Loucy (cell line): ENCODE results near the gene HABP2.

Experiments
- H2AFZ ChIP-seq: fragments of 200-600 bp; sonication (generic); 2 replicates; pipeline ENCODE4 v1.6.0; 2016; ENCODE audit warnings: antibody characterized with exemption, mild to moderate bottlenecking, low read length, moderate library complexity
- H3F3A ChIP-seq: fragments of 200-600 bp; 2 replicates; pipeline ENCODE4 v1.6.0; 2016; ENCODE audit warnings: antibody characterized with exemption, low read depth, mild to moderate bottlenecking
- H3K27me3 ChIP-seq: fragments of 200-600 bp; sonication (generic); 2 replicates; pipeline ENCODE4 v1.6.1; 2014; ENCODE audit warnings: low read length, mild to moderate bottlenecking; ENCODE audit not compliant: insufficient read depth, poor library complexity, severe bottlenecking
- H3K36me3 ChIP-seq: fragments of 200-600 bp; sonication (generic); 2 replicates; pipeline ENCODE4 v1.6.1; 2016; ENCODE audit warnings: low read length; ENCODE audit not compliant: insufficient read depth
- H3K4me1 ChIP-seq: fragments of 200-600 bp; sonication (generic); 2 replicates; pipeline ENCODE4 v1.5.1; 2014; ENCODE audit warnings: low read length, mild to moderate bottlenecking; ENCODE audit not compliant: insufficient read depth, poor library complexity, severe bottlenecking
- H3K4me2 ChIP-seq: fragments of 200-600 bp; sonication (generic); 2 replicates; pipeline ENCODE4 v1.6.0; 2014; ENCODE audit warnings: antibody characterized with exemption, low read length, low read depth, mild to moderate bottlenecking; ENCODE audit not compliant: poor library complexity, severe bottlenecking
- H3K4me3 ChIP-seq: fragments of 200-600 bp; sonication (generic); 2 replicates; pipeline ENCODE4 v1.5.1; 2014; ENCODE audit warnings: low read length, mild to moderate bottlenecking, mixed read lengths; ENCODE audit not compliant: poor library complexity, severe bottlenecking
- H3K79me2 ChIP-seq: fragments of 200-600 bp; sonication (generic); 2 replicates; pipeline ENCODE4 v1.6.1; 2014; ENCODE audit warnings: low read length; ENCODE audit not compliant: insufficient read depth
- H3K9ac ChIP-seq: fragments of 200-600 bp; sonication (generic); 2 replicates; pipeline ENCODE4 v1.6.0; 2014; ENCODE audit warnings: mild to moderate bottlenecking, low read depth, low read length, moderate library complexity; ENCODE audit not compliant: poor library complexity, severe bottlenecking
- H3K9me2 ChIP-seq: fragments of 200-600 bp; sonication (generic); replicated peaks from 2 replicates; pipeline ENCODE4 v1.6.1; 2016; ENCODE audit warnings: low read depth, low read length, mixed read lengths
- H3K9me3 ChIP-seq: fragments of 200-600 bp; sonication (generic); 2 replicates; pipeline ENCODE4 v1.6.1; 2014; ENCODE audit warnings: mild to moderate bottlenecking, antibody characterized with exemption, low read length, low read depth; ENCODE audit not compliant: insufficient read depth
- H4K20me1 ChIP-seq: fragments of 200-600 bp; sonication (generic); 2 replicates; pipeline ENCODE4 v1.6.0; 2014; ENCODE audit warnings: antibody characterized with exemption, low read length, mild to moderate bottlenecking; ENCODE audit not compliant: insufficient read depth, poor library complexity, severe bottlenecking
- EZH2phosphoT487 ChIP-seq: fragments of 200-600 bp; IDR thresholded peaks from 2 replicates; pipeline ENCODE4 v1.6.1; 2018; ENCODE audit warnings: antibody characterized with exemption, mild to moderate bottlenecking, moderate library complexity, borderline replicate concordance
- TF ChIP-seq, protein P1 (sequence below): fragments of 200-600 bp; sonication (generic); conservative IDR thresholded peaks from 2 replicates; pipeline ENCODE4 v1.5.1; 2014; ENCODE audit warnings: mild to moderate bottlenecking, antibody characterized with exemption, low read length

HABP2 gene

GRCh38 chr10:113552014-113552413 lies 839 bp upstream of the HABP2 start:
- Histone ChIP-seq H3F3A (no peaks in the 10 kb centered on the region), H3K4me2 (no peak overlapping the region), H3K4me3 (no peak overlapping the region), H4K20me1 (no peaks in the 10 kb centered on the region), H3K4me1 (no peaks in the 10 kb centered on the region), H2AFZ (no peak overlapping the region), H3K79me2 (no peaks in the 10 kb centered on the region), H3K9me2 (no peaks in the 10 kb centered on the region), H3K9me3 (no peaks in the 10 kb centered on the region), H3K27me3 (no peaks in the 10 kb centered on the region), H3K36me3 (no peaks in the 10 kb centered on the region), H3K9ac (no peak overlapping the region)
- TF ChIP-seq, protein P1, sequence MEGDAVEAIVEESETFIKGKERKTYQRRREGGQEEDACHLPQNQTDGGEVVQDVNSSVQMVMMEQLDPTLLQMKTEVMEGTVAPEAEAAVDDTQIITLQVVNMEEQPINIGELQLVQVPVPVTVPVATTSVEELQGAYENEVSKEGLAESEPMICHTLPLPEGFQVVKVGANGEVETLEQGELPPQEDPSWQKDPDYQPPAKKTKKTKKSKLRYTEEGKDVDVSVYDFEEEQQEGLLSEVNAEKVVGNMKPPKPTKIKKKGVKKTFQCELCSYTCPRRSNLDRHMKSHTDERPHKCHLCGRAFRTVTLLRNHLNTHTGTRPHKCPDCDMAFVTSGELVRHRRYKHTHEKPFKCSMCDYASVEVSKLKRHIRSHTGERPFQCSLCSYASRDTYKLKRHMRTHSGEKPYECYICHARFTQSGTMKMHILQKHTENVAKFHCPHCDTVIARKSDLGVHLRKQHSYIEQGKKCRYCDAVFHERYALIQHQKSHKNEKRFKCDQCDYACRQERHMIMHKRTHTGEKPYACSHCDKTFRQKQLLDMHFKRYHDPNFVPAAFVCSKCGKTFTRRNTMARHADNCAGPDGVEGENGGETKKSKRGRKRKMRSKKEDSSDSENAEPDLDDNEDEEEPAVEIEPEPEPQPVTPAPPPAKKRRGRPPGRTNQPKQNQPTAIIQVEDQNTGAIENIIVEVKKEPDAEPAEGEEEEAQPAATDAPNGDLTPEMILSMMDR, result no peak
- no peak for TF ChIP-seq EZH2phosphoT487

DNA sequence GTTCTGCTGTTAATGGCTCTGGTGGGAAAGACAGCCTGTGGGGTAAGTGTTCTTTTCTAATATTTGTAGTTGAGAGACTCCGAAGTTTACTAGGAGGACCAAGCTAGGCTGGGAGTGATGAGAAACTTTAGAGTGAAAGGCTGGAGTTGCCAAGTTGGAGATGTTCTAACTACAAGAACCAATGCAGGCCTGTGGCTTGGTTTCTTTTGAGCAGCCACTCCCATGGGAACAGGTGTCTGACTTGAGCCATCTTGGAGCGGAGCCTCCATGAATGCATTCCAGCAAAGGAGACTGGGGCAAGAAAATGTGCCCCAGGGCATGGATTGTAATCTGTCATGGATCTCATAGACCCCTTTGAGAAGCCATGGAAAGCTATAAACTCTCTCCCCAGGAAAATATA lies 296 bp downstream of the HABP2 start:
- TF ChIP-seq, protein P1, result no peak
- no peak for TF ChIP-seq EZH2phosphoT487
- Histone ChIP-seq H3K4me3 (no peak overlapping the region), H4K20me1 (no peaks in the 10 kb centered on the region), H3K9me3 (no peaks in the 10 kb centered on the region), H3K9ac (no peak overlapping the region), H3K79me2 (no peaks in the 10 kb centered on the region), H3K27me3 (no peaks in the 10 kb centered on the region), H3F3A (no peaks in the 10 kb centered on the region), H3K4me2 (no peak overlapping the region), H3K36me3 (no peaks in the 10 kb centered on the region), H2AFZ (no peak overlapping the region), H3K4me1 (no peaks in the 10 kb centered on the region), H3K9me2 (no peaks in the 10 kb centered on the region)

DNA sequence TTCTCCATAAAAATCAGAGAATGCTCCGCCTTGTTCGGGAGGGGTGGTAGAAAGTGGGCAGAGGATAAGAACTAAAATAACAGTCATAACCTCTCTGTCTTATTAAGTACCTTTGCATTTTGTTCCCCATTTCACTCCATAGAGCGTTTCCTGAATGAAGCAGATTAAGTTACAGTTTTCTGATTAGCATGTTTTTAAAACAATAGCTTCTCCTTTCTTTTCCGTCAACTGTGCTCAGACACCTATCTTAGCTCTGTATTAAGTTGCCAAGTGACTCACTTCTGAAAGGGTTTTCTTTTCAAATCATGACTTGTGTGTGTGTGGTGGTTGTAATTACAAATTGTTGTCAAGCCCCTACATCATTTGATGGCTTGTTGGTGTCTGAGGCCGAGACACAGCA lies 1.4 kb downstream of the HABP2 start:
- H3F3A ChIP-seq, result no peaks in the 10 kb centered on the region
- H3K9me2 ChIP-seq, result no peaks in the 10 kb centered on the region
- H3K27me3 ChIP-seq, result no peaks in the 10 kb centered on the region
- TF ChIP-seq EZH2phosphoT487, result no peak
- TF ChIP-seq, protein P1, result no peak
- H4K20me1 ChIP-seq, result no peaks in the 10 kb centered on the region
- H3K79me2 ChIP-seq, result no peaks in the 10 kb centered on the region
- no peaks in the 10 kb centered on the region for H3K36me3 ChIP-seq
- H3K4me3 ChIP-seq, result no peak overlapping the region
- no peak overlapping the region for H3K4me2 ChIP-seq
- no peaks in the 10 kb centered on the region for H3K4me1 ChIP-seq
- no peak overlapping the region for H3K9ac ChIP-seq
- no peaks in the 10 kb centered on the region for H3K9me3 ChIP-seq
- no peak overlapping the region for H2AFZ ChIP-seq
